Astrocyte (in vitro differentiated cells and primary cell): Measurements from ENCODE around the gene GALNT2. TPM values are rescaled to one million over a fixed set of nuclear protein-coding genes. Genes with fewer than 3 reads are reported as not detected.
A peak's percentile ranks its signal among the peaks of the same experiment; 100 is the strongest.

Experiments
- DNase-seq: peaks from one replicate; pipeline ENCODE4 v3.0.0-alpha.2; 2010; ENCODE audit warnings: low read depth
- FAIRE-seq: peaks from 2 replicates; lab custom pipeline; 2011; peaks lifted over from hg19 to GRCh38; lab: Jason Lieb, UNC
- H2AFZ ChIP-seq: 2 replicates; pipeline ENCODE4 v1.6.0; 2012; ENCODE audit warnings: low read depth, low read length, inconsistent platforms
- H3K27ac ChIP-seq: 2 replicates; pipeline ENCODE4 v1.5.1; 2011; ENCODE audit warnings: low read depth, low read length, inconsistent platforms
- H3K27me3 ChIP-seq: 2 replicates; pipeline ENCODE4 v1.6.0; 2011; ENCODE audit warnings: low read length, inconsistent platforms; ENCODE audit not compliant: insufficient read depth
- H3K36me3 ChIP-seq: 2 replicates; pipeline ENCODE4 v1.5.1; 2011; ENCODE audit warnings: low read length, inconsistent platforms; ENCODE audit not compliant: insufficient read depth
- H3K4me1 ChIP-seq: 2 replicates; pipeline ENCODE4 v1.5.1; 2011; ENCODE audit warnings: low read length, inconsistent platforms; ENCODE audit not compliant: insufficient read depth
- H3K4me2 ChIP-seq: 2 replicates; pipeline ENCODE4 v1.6.0; 2012; ENCODE audit warnings: low read length, inconsistent platforms
- H3K4me3 ChIP-seq: 2 replicates; pipeline ENCODE4 v1.5.1; 2011; ENCODE audit warnings: low read depth, mild to moderate bottlenecking, low read length, inconsistent platforms; ENCODE audit not compliant: insufficient read depth
- H3K79me2 ChIP-seq: 2 replicates; pipeline ENCODE4 v1.6.0; 2012; ENCODE audit warnings: mild to moderate bottlenecking, low read length, inconsistent platforms; ENCODE audit not compliant: insufficient read depth
- H3K9ac ChIP-seq: 2 replicates; pipeline ENCODE4 v1.6.0; 2012; ENCODE audit warnings: mild to moderate bottlenecking, low read length, inconsistent platforms
- H3K9me3 ChIP-seq: 2 replicates; pipeline ENCODE4 v1.5.1; 2012; ENCODE audit warnings: low read depth, mild to moderate bottlenecking, low read length, inconsistent platforms; ENCODE audit not compliant: insufficient read depth
- H4K20me1 ChIP-seq: 2 replicates; pipeline ENCODE4 v1.6.0; 2012; ENCODE audit warnings: low read length, inconsistent platforms; ENCODE audit not compliant: insufficient read depth
- H3K27ac Mint-ChIP-seq: one replicate; pipeline ENCODE4 v1.8.0; 2021; ENCODE audit warnings: mild to moderate bottlenecking, mixed read lengths; ENCODE audit not compliant: unreplicated experiment
- H3K27me3 Mint-ChIP-seq: one replicate; pipeline ENCODE4 v1.8.0; 2021; ENCODE audit warnings: low read depth, mixed read lengths; ENCODE audit not compliant: unreplicated experiment
- H3K36me3 Mint-ChIP-seq: one replicate; pipeline ENCODE4 v1.8.0; 2021; ENCODE audit warnings: low read depth, mixed read lengths; ENCODE audit not compliant: unreplicated experiment
- H3K4me1 Mint-ChIP-seq: one replicate; pipeline ENCODE4 v1.8.0; 2021; ENCODE audit warnings: low read depth, mixed read lengths; ENCODE audit not compliant: unreplicated experiment
- H3K4me3 Mint-ChIP-seq: one replicate; pipeline ENCODE4 v1.8.0; 2021; ENCODE audit warnings: mild to moderate bottlenecking, moderate library complexity, mixed read lengths; ENCODE audit not compliant: unreplicated experiment
- H3K9me3 Mint-ChIP-seq: one replicate; pipeline ENCODE4 v1.8.0; 2021; ENCODE audit warnings: mild to moderate bottlenecking, mixed read lengths; ENCODE audit not compliant: unreplicated experiment
- CTCF ChIP-seq: IDR thresholded peaks from 2 replicates; pipeline ENCODE4 v1.5.1; 2011; ENCODE audit warnings: low read depth, mild to moderate bottlenecking, inconsistent platforms, low read length, moderate library complexity; ENCODE audit not compliant: insufficient read depth
- EZH2 ChIP-seq: IDR thresholded peaks from 2 replicates; pipeline ENCODE4 v1.6.1; 2012; ENCODE audit warnings: mild to moderate bottlenecking, low read length, inconsistent platforms; ENCODE audit not compliant: insufficient read depth
- total RNA-seq: library from RNA; stranded (reverse); gene quantifications from 2 replicates; pipeline ENCODE4 v1.2.1, GENCODE V29; 2021

Gene GALNT2
- total RNA-seq, 1 donor from 2014 or later, result 507 TPM

GRCh38 chr1:230291731-230292620, 224.9 kb downstream of the GALNT2 start:
- H3K27me3 ChIP-seq, result peaks cover 13% of the 10 kb centered on the region
- FAIRE-seq, result no peak

GRCh38 chr1:230292689-230293389, 225.8 kb downstream of the GALNT2 start:
- no peaks in the 10 kb centered on the region for H3K9me3 ChIP-seq
- Mint-ChIP-seq H3K4me1 (no peaks in the 10 kb centered on the region), H3K36me3 (peaks cover 4% of the 10 kb centered on the region), H3K27me3 (peaks cover 50% of the 10 kb centered on the region), H3K4me3 (no peak overlapping the region), H3K27ac (peak overlapping the region; percentile 53), H3K9me3 (peaks cover 2% of the 10 kb centered on the region)
- no peak overlapping the region for H3K9ac ChIP-seq
- H3K27ac ChIP-seq, result no peak overlapping the region
- H4K20me1 ChIP-seq, result no peaks in the 10 kb centered on the region
- FAIRE-seq, result no peak
- no peak overlapping the region for H3K4me2 ChIP-seq
- DNase-seq, result no peak
- H3K4me3 ChIP-seq, result no peak overlapping the region
- no peaks in the 10 kb centered on the region for H3K36me3 ChIP-seq
- H3K79me2 ChIP-seq, result no peaks in the 10 kb centered on the region
- H3K27me3 ChIP-seq, result peaks cover 13% of the 10 kb centered on the region
- TF ChIP-seq CTCF (no peak), EZH2 (no peak)
- no peak overlapping the region for H2AFZ ChIP-seq
- no peaks in the 10 kb centered on the region for H3K4me1 ChIP-seq

More at GRCh38 chr1:230291731-230292620, 224.9 kb downstream of the GALNT2 start:
- Mint-ChIP-seq H3K4me1 (no peaks in the 10 kb centered on the region), H3K36me3 (peaks cover 4% of the 10 kb centered on the region), H3K27ac (no peak overlapping the region), H3K9me3 (no peaks in the 10 kb centered on the region), H3K4me3 (no peak overlapping the region), H3K27me3 (peaks cover 50% of the 10 kb centered on the region)
- Histone ChIP-seq H3K36me3 (no peaks in the 10 kb centered on the region), H3K79me2 (no peaks in the 10 kb centered on the region), H3K9ac (no peak overlapping the region), H2AFZ (no peak overlapping the region), H3K4me2 (no peak overlapping the region), H3K4me1 (no peaks in the 10 kb centered on the region), H3K27ac (no peak overlapping the region), H3K9me3 (no peaks in the 10 kb centered on the region), H4K20me1 (no peaks in the 10 kb centered on the region), H3K4me3 (no peak overlapping the region)
- TF ChIP-seq EZH2 (no peak), CTCF (no peak)
- no peak for DNase-seq
